OCI-M1 (cell line): ENCODE results near the gene RBMY1A1.
"Not testable (repeated sequence)": the region's sequence is repeated elsewhere in the genome, so short reads cannot be mapped to it uniquely, and the experiment has no call there.

Experiments used
- DNase-seq: peaks from one replicate; lab custom pipeline; 2025; lab: John Stamatoyannopoulos, UW

Gene RBMY1A1

DNA sequence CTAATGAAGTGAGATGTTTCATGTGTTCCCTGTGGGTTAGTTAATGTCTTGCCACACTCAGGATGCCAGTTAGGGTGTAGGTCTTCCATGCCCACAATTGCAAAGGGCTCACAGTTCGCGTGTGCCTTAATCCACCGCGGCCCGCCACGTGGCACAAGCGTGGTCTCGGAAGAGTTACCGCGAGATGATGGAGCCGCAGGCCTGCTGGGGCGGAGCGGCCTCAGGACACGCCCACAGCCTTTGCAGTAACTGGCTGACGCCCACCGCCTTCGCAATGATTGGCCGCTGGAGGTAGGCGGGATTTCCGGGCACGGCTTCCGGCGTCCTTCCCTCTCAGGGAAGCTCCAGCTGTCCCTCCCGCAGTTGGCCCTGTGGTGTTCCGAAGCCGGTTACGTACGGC, at the start of gene RBMY1A1:
Gene RBMY1A1 (plus strand): TSS at position 301 of the 400 bp plus-strand sequence. CDS start 2,013 bp downstream, outside the sequence.
- DNase-seq: not testable (repeated sequence)

DNA sequence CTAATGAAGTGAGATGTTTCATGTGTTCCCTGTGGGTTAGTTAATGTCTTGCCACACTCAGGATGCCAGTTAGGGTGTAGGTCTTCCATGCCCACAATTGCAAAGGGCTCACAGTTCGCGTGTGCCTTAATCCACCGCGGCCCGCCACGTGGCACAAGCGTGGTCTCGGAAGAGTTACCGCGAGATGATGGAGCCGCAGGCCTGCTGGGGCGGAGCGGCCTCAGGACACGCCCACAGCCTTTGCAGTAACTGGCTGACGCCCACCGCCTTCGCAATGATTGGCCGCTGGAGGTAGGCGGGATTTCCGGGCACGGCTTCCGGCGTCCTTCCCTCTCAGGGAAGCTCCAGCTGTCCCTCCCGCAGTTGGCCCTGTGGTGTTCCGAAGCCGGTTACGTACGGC, 23.6 kb upstream of the RBMY1A1 start, which contains the start of gene RBMY1B:
Gene RBMY1B (plus strand): TSS at position 301 of the 400 bp plus-strand sequence. CDS start 2,013 bp downstream, outside the sequence.
- DNase-seq: not testable (repeated sequence)

DNA sequence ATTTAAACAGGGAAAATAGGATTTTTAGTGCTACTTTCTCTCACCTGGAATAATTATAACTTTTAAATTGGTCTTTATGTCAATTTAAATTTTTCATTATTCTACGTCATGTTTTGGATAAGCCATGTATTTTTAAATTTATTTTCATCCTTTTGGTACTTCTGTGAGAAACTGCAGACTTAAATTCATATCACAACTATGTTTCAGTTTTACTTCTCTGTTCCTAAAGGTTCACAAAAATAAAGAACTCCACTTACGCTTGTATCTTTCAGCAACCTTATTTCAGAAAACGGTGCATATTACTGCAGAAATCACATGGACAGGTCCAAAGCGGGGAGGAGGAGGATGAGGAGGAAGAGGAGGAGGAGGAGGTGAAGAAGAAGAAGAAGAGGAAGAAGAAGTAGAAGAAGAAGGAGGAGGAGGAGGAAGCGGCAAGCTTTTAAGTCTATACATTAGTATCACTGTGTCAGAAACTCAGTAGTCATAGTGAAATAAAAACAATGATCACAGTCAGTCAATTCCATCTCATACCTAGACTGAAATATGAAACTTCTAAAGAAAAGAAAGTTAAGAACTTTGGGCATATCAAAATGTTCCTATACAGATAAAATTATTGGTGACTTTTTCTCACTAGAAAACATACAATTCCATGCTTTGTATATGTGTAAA, 24.8 kb downstream of the RBMY1A1 start:
- DNase-seq: not testable (repeated sequence)

DNA sequence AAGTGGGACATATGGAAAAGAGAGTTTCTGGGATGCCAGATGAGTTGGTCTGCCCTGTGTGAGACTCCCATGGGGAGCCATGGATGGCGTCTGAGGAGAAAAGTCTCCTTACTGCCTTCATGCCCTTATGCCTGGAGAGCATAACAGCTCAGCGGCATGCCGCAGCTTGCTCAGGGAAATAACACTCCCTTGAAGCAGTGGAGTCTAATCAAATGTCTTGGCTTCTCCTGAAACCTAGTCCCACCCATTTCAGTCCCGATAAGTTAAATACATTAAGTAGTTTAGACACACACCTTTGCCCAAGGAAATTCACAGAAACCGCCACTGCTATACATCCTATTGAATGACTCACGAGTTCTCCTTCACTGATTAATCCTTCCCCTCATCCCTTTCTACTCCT, 50.8 kb downstream of the RBMY1A1 start:
- DNase-seq: no peak

DNA sequence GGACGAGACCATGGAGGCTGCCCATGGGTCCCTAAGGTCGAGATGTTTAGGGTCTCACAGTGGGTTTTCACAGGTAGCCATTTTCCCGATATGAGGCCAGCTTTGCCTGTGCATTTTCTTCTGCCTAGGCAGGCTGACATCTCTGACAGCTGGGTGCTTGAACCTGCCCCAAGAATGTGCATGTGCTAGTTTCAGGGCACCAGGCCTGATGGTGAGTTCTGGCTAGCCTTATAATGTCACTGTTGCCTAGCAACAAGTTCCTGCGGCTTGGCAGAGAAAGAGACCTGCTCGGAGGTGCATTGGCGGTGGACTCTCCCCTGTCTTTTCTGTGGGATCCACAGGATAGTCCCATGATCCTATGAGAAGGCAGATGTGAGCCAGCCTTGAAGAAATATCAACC, 51.8 kb downstream of the RBMY1A1 start:
- not testable (repeated sequence) for DNase-seq

DNA sequence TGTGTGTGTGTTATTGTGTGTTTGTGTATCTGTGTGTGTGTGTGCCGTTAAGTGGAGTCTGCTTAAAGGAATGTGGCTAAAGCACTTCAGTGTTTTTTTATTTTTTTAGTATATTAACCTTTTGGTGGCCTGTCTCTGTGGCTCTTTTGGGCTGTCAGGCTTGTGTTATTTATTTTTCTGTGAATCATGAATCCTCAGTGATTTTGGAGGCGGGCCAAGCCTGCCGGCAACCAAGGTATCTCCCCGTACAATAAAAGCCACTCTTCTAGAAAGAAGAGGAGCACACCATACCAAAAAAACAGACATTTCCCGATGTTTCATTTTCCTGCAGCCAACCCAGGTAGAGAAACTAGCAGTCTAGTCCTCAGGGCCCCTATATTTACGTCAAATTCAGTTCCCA, 57.4 kb downstream of the RBMY1A1 start:
- DNase-seq: no peak

DNA sequence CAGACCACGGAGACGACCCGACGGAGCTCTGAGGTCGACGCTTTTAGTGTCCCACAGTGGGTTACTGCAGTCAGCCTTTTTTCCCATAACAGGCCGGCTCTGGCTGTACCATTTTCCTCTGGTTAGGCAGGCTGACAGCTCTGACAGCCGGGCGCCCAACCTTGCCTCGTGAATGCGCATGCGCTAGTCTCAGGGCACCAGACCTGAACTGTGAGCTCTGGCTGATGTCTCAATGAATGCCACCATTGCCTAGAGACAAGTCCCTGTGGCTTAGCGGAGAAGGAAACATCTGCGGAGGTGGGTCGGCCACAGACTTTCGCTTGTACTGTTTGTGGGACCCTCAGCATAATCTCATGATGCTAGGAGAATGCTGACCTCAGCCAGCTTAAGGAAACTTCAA, 61.6 kb downstream of the RBMY1A1 start:
- DNase-seq: not testable (repeated sequence)
